ENCODE data around the gene TBC1D12.

- TF ChIP-seq, protein P1, sequence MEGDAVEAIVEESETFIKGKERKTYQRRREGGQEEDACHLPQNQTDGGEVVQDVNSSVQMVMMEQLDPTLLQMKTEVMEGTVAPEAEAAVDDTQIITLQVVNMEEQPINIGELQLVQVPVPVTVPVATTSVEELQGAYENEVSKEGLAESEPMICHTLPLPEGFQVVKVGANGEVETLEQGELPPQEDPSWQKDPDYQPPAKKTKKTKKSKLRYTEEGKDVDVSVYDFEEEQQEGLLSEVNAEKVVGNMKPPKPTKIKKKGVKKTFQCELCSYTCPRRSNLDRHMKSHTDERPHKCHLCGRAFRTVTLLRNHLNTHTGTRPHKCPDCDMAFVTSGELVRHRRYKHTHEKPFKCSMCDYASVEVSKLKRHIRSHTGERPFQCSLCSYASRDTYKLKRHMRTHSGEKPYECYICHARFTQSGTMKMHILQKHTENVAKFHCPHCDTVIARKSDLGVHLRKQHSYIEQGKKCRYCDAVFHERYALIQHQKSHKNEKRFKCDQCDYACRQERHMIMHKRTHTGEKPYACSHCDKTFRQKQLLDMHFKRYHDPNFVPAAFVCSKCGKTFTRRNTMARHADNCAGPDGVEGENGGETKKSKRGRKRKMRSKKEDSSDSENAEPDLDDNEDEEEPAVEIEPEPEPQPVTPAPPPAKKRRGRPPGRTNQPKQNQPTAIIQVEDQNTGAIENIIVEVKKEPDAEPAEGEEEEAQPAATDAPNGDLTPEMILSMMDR (IDR thresholded peaks at IDR 0.05): no peak
- TF ChIP-seq POLR2A (IDR thresholded peaks at IDR 0.05) (no peak), EP300 (IDR thresholded peaks at IDR 0.05) (no peak)
Observed at GRCh38 chr10:94533027-94533426, 130.7 kb downstream of the TBC1D12 start.

All from gastroesophageal sphincter (tissue), 3 donors.